Endothelial cell of umbilical vein (primary cell): Measurements from ENCODE around the gene PDE4B. TPM values are rescaled to one million over a fixed set of nuclear protein-coding genes. Genes with fewer than 3 reads are reported as not detected.

ENCODE experiments used
- BruUV-seq: library from RNA; stranded (reverse); fragments of 400-500 nt; replicated peaks from 2 replicates; lab custom pipeline; 2021; lab: Mats Ljungman, UMichigan
- CTCF ChIA-PET: fragments of 300-600, 350-600 bp; sonication (Branson Sonifier 250); formaldehyde crosslinking; loops from one replicate; lab custom pipeline; 2021; ENCODE audit warnings: antibody characterized with exemption, inconsistent platforms; lab: Charles Lee
- POLR2A ChIA-PET: fragments of 300-600, 350-600 bp; sonication (Branson Sonifier 250); formaldehyde crosslinking; loops from one replicate; lab custom pipeline; 2021; ENCODE audit warnings: antibody characterized with exemption, inconsistent platforms; lab: Charles Lee
- DNase-seq: peaks from one replicate; pipeline ENCODE4 v3.0.0-alpha.2; 2011; ENCODE audit warnings: low read depth, low spot score
- FAIRE-seq: peaks from 2 replicates; lab custom pipeline; 2011; peaks lifted over from hg19 to GRCh38; lab: Jason Lieb, UNC
- H2AFZ ChIP-seq: 2 replicates; pipeline ENCODE4 v1.6.0; 2012; ENCODE audit warnings: low read depth, low read length, control low read depth, inconsistent platforms
- H3K27ac ChIP-seq: 2 replicates; pipeline ENCODE4 v1.5.1; 2011; ENCODE audit warnings: low read depth, mild to moderate bottlenecking, control low read depth, low read length, moderate library complexity; ENCODE audit not compliant: insufficient read depth
- H3K27me3 ChIP-seq, 2 experiments: 2 replicates each; pipeline versions ENCODE4 v1.6.0 to v1.6.1; 2011; ENCODE audit warnings: low read length in 2 of 2, mixed read lengths in 1 of 2; ENCODE audit not compliant: control insufficient read depth in 2 of 2, insufficient read depth in 2 of 2
- H3K36me3 ChIP-seq, 2 experiments: 2 replicates in 1 of 2; 3 replicates in 1 of 2; pipeline ENCODE4 v1.5.1; 2011; ENCODE audit warnings: low read length in 2 of 2, mild to moderate bottlenecking in 1 of 2, moderate library complexity in 1 of 2; ENCODE audit not compliant: control insufficient read depth in 2 of 2, insufficient read depth in 2 of 2; ENCODE audit errors: extremely low read depth in 1 of 2
- H3K4me1 ChIP-seq: 3 replicates; pipeline ENCODE4 v1.5.1; 2011; ENCODE audit warnings: mild to moderate bottlenecking, low read length; ENCODE audit not compliant: control insufficient read depth, insufficient read depth; ENCODE audit errors: extremely low read depth
- H3K4me2 ChIP-seq: 2 replicates; pipeline ENCODE4 v1.6.1; 2011; ENCODE audit warnings: low read length, control low read depth, mixed read lengths; ENCODE audit not compliant: insufficient read depth
- H3K4me3 ChIP-seq, 3 experiments: fragments of 200-600 bp in 1 of 3; sonication (generic), shearing (Covaris generic) in 1 of 3; replicated peaks in 1 of 3; 2 replicates each; pipeline ENCODE4 v1.5.1; 2011 to 2016; ENCODE audit warnings: control low read depth in 3 of 3, low read length in 3 of 3, mild to moderate bottlenecking in 2 of 3, inconsistent platforms in 1 of 3, low read depth in 1 of 3, moderate library complexity in 1 of 3; ENCODE audit not compliant: insufficient read depth in 1 of 3
- H3K79me2 ChIP-seq: 2 replicates; pipeline ENCODE4 v1.6.0; 2012; ENCODE audit warnings: low read length, inconsistent platforms; ENCODE audit not compliant: control insufficient read depth, insufficient read depth
- H3K9ac ChIP-seq: replicated peaks from 2 replicates; pipeline ENCODE3; 2011; ENCODE audit warnings: low read length, control low read depth; ENCODE audit not compliant: insufficient read depth; ENCODE audit errors: extremely low read depth
- H3K9me1 ChIP-seq: replicated peaks from 3 replicates; pipeline ENCODE4 v1.6.0; 2011; ENCODE audit warnings: mild to moderate bottlenecking, low read length; ENCODE audit not compliant: control insufficient read depth, insufficient read depth; ENCODE audit errors: extremely low read depth
- H3K9me3 ChIP-seq: replicated peaks from 2 replicates; pipeline ENCODE4 v1.5.1; 2012; ENCODE audit warnings: low read length, inconsistent platforms; ENCODE audit not compliant: control insufficient read depth, insufficient read depth
- H4K20me1 ChIP-seq: replicated peaks from 2 replicates; pipeline ENCODE3; 2011; ENCODE audit warnings: mild to moderate bottlenecking, low read length; ENCODE audit not compliant: control insufficient read depth, insufficient read depth; ENCODE audit errors: extremely low read depth
- EZH2 ChIP-seq: IDR thresholded peaks from 2 replicates; pipeline ENCODE4 v1.6.1; 2012; ENCODE audit warnings: borderline replicate concordance, low read depth, mild to moderate bottlenecking, moderate library complexity, low read length, inconsistent platforms; ENCODE audit not compliant: severe bottlenecking
- FOS ChIP-seq: IDR thresholded peaks from 2 replicates; pipeline ENCODE4 v1.6.1; 2011; ENCODE audit warnings: mild to moderate bottlenecking, low read length, moderate library complexity, borderline replicate concordance; ENCODE audit not compliant: insufficient read depth
- GATA2 ChIP-seq: IDR thresholded peaks from 2 replicates; pipeline ENCODE4 v1.7.0; 2011; ENCODE audit warnings: low read depth, mild to moderate bottlenecking, moderate library complexity, mixed read lengths, low read length; ENCODE audit not compliant: insufficient read length, insufficient read depth
- JUN ChIP-seq: IDR thresholded peaks from 2 replicates; pipeline ENCODE4 v1.6.1; 2011; ENCODE audit warnings: borderline replicate concordance, low read depth; ENCODE audit not compliant: insufficient read length, insufficient read depth
- MAX ChIP-seq: IDR thresholded peaks from 2 replicates; pipeline ENCODE4 v1.6.1; 2011; ENCODE audit not compliant: insufficient read depth, insufficient read length
- MYC ChIP-seq: IDR thresholded peaks from one replicate; pipeline ENCODE4 v1.6.1; 2011; ENCODE audit warnings: mild to moderate bottlenecking, low read depth, low read length
- POLR2A ChIP-seq: IDR thresholded peaks from 2 replicates; pipeline ENCODE4 v1.6.1; 2012; ENCODE audit warnings: low read depth, mild to moderate bottlenecking, control low read depth, low read length
- POLR2AphosphoS5 ChIP-seq: IDR thresholded peaks from 2 replicates; pipeline ENCODE4 v1.6.1; 2012; ENCODE audit warnings: low read depth, mild to moderate bottlenecking, control low read depth, low read length, moderate library complexity; ENCODE audit not compliant: insufficient read depth
- dilution Hi-C: fragments of 300-500 bp; cut with MboI; formaldehyde crosslinking; loops from one replicate; pipeline ENCODE4 v1.15.0; 2019; ENCODE audit warnings: low sequenced_read_pairs; ENCODE audit not compliant: extremely low pct_ligation_motif_present
- intact Hi-C: fragments of 100-400 bp; cut with micrococcal nuclease; formaldehyde crosslinking; loops from one replicate; pipeline ENCODE4 v1.10.0; 2022
- polyA plus RNA-seq, 4 experiments: library from polyadenylated mRNA; depleted of rRNA in 3 of 4; stranded (reverse) in 3 of 4; unstranded in 1 of 4; fragments of >200 nt; gene quantifications; 2 replicates each; pipeline versions ENCODE4 v1.2.1 to v1.2.3, GENCODE V29; 2011 to 2012; ENCODE audit warnings: missing spikeins in 1 of 4
- total RNA-seq: library from RNA; stranded (reverse); gene quantifications from 2 replicates; pipeline ENCODE4 v1.2.3, GENCODE V29; 2021
- TF ChIP-seq, protein P1 (sequence below), 2 donors: IDR thresholded peaks; 1 replicate in 1 of 2; 2 replicates in 1 of 2; pipeline ENCODE4 v1.5.1; 2011; ENCODE audit warnings: low read length in 2 of 2, mild to moderate bottlenecking in 2 of 2, moderate library complexity in 2 of 2, control low read depth in 1 of 2, inconsistent platforms in 1 of 2, low read depth in 1 of 2; ENCODE audit not compliant: insufficient read depth in 1 of 2; ENCODE audit errors: extremely low read depth in 1 of 2

Gene PDE4B
- total and polyA plus RNA-seq, 2 donors (not counting 3 experiments of a cell fraction or from before 2014, with no cell fraction given): 63.5 to 69.8 TPM

DNA sequence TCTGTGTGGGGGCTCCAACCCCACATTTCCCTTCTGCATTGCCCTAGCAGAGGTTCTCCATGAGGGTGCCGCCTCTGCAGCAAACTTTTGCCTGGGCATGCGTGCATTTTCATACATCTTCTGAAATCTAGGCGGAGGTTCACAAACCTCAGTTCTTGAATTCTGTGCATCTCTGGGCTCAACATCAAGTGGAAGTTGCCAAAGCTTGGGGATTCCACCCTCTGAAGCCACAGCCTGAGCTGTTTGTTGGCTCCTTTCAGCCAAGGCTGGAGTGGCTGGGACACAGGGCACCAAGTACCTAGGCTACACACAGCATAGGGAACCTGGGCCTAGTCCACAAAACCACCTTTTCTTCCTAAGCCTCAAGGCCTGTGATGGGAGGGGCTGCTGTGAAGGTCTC lies 235.3 kb downstream of the PDE4B start:
- Histone ChIP-seq H3K4me1 (no peaks in the 10 kb centered on the region), H3K79me2 (no peaks in the 10 kb centered on the region), H3K9me3 (no peaks in the 10 kb centered on the region), H3K9ac (no peak overlapping the region), H3K4me3 (no peak overlapping the region), H3K27me3 (peaks cover 0 to 3% of the 10 kb centered on the region in 2 experiments), H4K20me1 (no peaks in the 10 kb centered on the region), H3K36me3 (no peaks in the 10 kb centered on the region), H3K4me2 (no peak overlapping the region), H3K9me1 (no peaks in the 10 kb centered on the region), H3K27ac (no peak overlapping the region), H2AFZ (no peak overlapping the region)
- ChIA-PET CTCF (no interaction called here), POLR2A (no interaction called here)
- BruUV-seq: no TSS peak
- DNase-seq (no peak), FAIRE-seq (no peak)
- intact Hi-C loops (no loop called here), dilution Hi-C loops (no loop called here)
- TF ChIP-seq EZH2: no peak
- no peak for TF ChIP-seq POLR2AphosphoS5
- no peak for TF ChIP-seq FOS
- TF ChIP-seq JUN: no peak
- TF ChIP-seq POLR2A: no peak
- TF ChIP-seq MYC: no peak
- TF ChIP-seq, protein P1, sequence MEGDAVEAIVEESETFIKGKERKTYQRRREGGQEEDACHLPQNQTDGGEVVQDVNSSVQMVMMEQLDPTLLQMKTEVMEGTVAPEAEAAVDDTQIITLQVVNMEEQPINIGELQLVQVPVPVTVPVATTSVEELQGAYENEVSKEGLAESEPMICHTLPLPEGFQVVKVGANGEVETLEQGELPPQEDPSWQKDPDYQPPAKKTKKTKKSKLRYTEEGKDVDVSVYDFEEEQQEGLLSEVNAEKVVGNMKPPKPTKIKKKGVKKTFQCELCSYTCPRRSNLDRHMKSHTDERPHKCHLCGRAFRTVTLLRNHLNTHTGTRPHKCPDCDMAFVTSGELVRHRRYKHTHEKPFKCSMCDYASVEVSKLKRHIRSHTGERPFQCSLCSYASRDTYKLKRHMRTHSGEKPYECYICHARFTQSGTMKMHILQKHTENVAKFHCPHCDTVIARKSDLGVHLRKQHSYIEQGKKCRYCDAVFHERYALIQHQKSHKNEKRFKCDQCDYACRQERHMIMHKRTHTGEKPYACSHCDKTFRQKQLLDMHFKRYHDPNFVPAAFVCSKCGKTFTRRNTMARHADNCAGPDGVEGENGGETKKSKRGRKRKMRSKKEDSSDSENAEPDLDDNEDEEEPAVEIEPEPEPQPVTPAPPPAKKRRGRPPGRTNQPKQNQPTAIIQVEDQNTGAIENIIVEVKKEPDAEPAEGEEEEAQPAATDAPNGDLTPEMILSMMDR (IDR thresholded peaks at IDR 0.05; ENCODE audit: extremely low read depth in 1 of 2, insufficient read depth in 1 of 2, low read depth in 1 of 2, low read length in 2 of 2): no peak
- no peak for TF ChIP-seq MAX
- TF ChIP-seq GATA2: no peak
